Testis (tissue), 3 donors: ENCODE results near the gene ADAMTS12. TPM values are rescaled to one million over a fixed set of nuclear protein-coding genes. Genes with fewer than 3 reads are reported as not detected.
A peak's percentile ranks its signal among the peaks of the same experiment; 100 is the strongest.

Experiments
- DNase-seq: peaks from one replicate; pipeline ENCODE4 v3.0.0-alpha.2; 2019
- H3K27ac ChIP-seq, 2 donors: fragments of 200-600 bp; sonication (generic); one replicate each; pipeline ENCODE4 v1.5.1; 2019
- H3K27me3 ChIP-seq: fragments of 200-600 bp; sonication (generic); one replicate; pipeline ENCODE4 v1.5.1; 2019
- H3K36me3 ChIP-seq: fragments of 200-600 bp; sonication (generic); one replicate; pipeline ENCODE4 v1.5.1; 2017; ENCODE audit warnings: low read depth; ENCODE audit errors: missing control alignments
- H3K4me1 ChIP-seq: fragments of 200-600 bp; sonication (generic); one replicate; pipeline ENCODE4 v1.5.1; 2019
- H3K4me3 ChIP-seq, 2 donors: fragments of 200-600 bp; sonication (generic); one replicate each; pipeline ENCODE4 v1.5.1; 2017 to 2019
- H3K9me3 ChIP-seq: fragments of 200-600 bp; sonication (generic); one replicate; pipeline ENCODE4 v1.5.1; 2017
- CTCF ChIP-seq, 3 experiments: fragments of 450-650 bp in 2 of 3; fragments of 200-600 bp in 1 of 3; sonication (generic) in 1 of 3; IDR thresholded peaks; one replicate each; pipeline ENCODE4 v1.5.1; 2016 to 2019; ENCODE audit warnings: antibody characterized with exemption in 3 of 3, mild to moderate bottlenecking in 2 of 3, moderate library complexity in 1 of 3
- POLR2A ChIP-seq: fragments of 450-650 bp; IDR thresholded peaks from one replicate; pipeline ENCODE4 v1.6.1; 2017; ENCODE audit warnings: antibody characterized with exemption, mild to moderate bottlenecking, moderate library complexity
- WGBS, 2 donors: methylation state at CpG; one replicate each; pipeline ENCODE4 v1.1.5; 2018; 5-methylcytosine and 5-hydroxymethylcytosine counted together
- intact Hi-C: fragments of 100-400 bp; cut with DNase I; formaldehyde crosslinking; loops from one replicate; pipeline ENCODE4 v1.15.1; 2023; ENCODE audit warnings: low total_unique reads
- polyA plus RNA-seq: library from polyadenylated mRNA; stranded (reverse); fragments of 350-450 nt; fragmentation: Illumina TruSeq; extraction: RNeasy Lipid Tissue Mini Kit (QIAGEN cat#74804); gene quantifications from one replicate; pipeline ENCODE4 v1.2.3, GENCODE V29; 2014; ENCODE audit warnings: low read depth, low replicate concordance; ENCODE audit not compliant: insufficient read depth
- total RNA-seq, 2 donors: library from RNA; depleted of rRNA; stranded (reverse); fragments of >200 nt; gene quantifications; one replicate each; pipeline ENCODE4 v1.2.3, GENCODE V29; 2016

ADAMTS12 gene
- total and polyA plus RNA-seq, 3 donors from 2014 or later: 4.9 to 9.3 (median 7.5) TPM

- Histone ChIP-seq H3K9me3 (no peaks in the 10 kb centered on the region), H3K27ac (no peak overlapping the region), H3K36me3 (no peaks in the 10 kb centered on the region), H3K4me3 (no peak overlapping the region), H3K4me1 (peaks cover 6% of the 10 kb centered on the region), H3K27me3 (no peaks in the 10 kb centered on the region)
- no peak for DNase-seq
- intact Hi-C loops: no loop called here
- WGBS, 2 donors: 73 to 77% methylated on average over 4 of the region's 4 CpGs
- TF ChIP-seq POLR2A: no peak
- no peak for TF ChIP-seq CTCF (IDR thresholded peaks at IDR 0.05)
Measured at GRCh38 chr5:33735072-33735471, 156.7 kb downstream of the ADAMTS12 start.

DNA sequence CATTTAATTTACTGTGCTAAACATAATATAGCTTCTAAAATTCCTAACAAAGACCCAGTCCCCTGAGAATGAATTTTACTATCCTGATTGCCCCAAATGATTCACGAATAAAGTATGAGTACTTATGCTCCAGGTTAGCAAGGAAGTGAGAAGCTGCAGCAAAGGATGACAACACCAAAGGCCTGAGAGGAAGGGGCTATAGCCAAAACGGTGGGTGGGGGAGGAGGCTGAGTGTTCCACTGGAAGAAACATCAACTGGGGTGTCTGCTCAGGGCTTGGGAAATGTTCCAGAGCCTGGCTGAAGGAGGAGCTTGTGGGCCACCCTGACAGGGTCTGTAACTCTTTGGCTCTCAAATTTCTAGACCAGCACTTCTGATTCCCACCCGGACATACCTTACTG lies 157.3 kb downstream of the ADAMTS12 start:
- intact Hi-C loops: no loop called here
- no peak for TF ChIP-seq POLR2A
- no peak for TF ChIP-seq CTCF (IDR thresholded peaks at IDR 0.05)
- Histone ChIP-seq H3K36me3 (no peaks in the 10 kb centered on the region), H3K4me3 (no peak overlapping the region), H3K27me3 (no peaks in the 10 kb centered on the region), H3K4me1 (peaks cover 6% of the 10 kb centered on the region), H3K27ac (no peak overlapping the region), H3K9me3 (no peaks in the 10 kb centered on the region)
- 36% methylated on average over 3 of the region's 3 CpGs for WGBS, 2 donors
- peak; percentile 37 for DNase-seq

GRCh38 chr5:33733225-33733624 lies 158.6 kb downstream of the ADAMTS12 start:
- intact Hi-C loops: no loop called here
- WGBS, 2 donors: 89% methylated on average over 3 of the region's 3 CpGs
- Histone ChIP-seq H3K4me1 (peaks cover 6% of the 10 kb centered on the region), H3K27ac (no peak overlapping the region), H3K9me3 (no peaks in the 10 kb centered on the region), H3K36me3 (no peaks in the 10 kb centered on the region), H3K4me3 (no peak overlapping the region), H3K27me3 (no peaks in the 10 kb centered on the region)
- TF ChIP-seq CTCF (IDR thresholded peaks at IDR 0.05) (no peak), POLR2A (no peak)
- no peak for DNase-seq

DNA sequence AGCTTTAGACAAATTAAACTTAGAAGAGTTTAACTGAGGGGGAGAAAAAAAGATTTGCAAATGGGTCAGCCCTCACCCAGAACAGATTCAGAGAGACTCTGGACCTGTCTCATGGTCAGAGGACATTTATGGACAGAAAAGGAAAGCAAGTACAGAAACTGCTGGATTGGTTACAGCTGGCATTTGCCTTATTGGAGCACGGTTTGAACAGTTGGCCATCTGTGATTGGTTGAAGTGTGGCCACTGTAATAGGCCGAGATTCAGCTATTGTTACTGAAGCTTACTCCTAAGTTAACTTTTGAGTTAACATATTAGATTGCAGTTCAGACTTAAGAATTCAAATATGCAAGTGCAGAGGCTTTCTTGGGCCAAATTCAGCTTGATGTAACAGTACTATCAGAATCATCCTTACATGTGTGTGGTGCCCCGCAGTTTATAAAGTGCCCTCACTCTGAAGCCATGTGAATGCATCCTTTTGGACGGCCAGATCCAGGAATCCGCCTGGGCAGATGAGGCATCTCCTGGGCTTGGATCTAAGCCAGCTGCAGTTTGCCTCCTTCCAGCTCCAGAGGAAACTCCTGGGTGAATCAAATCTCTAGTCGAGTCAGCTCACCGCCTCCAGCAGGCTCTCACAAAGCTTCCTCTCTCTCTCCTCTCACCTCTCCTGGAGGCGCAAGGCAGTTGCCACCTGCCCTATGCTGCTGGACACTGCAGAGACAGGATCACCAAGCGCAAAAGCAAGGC lies 165.2 kb downstream of the ADAMTS12 start:
- peak; percentile 34 for DNase-seq
- no peak for TF ChIP-seq POLR2A
- no peak for TF ChIP-seq CTCF (IDR thresholded peaks at IDR 0.05)
- intact Hi-C loops: no loop called here
- H3K4me1 ChIP-seq: peaks cover 9% of the 10 kb centered on the region
- H3K36me3 ChIP-seq: no peaks in the 10 kb centered on the region
- no peak overlapping the region for H3K4me3 ChIP-seq
- H3K9me3 ChIP-seq: no peaks in the 10 kb centered on the region
- H3K27ac ChIP-seq: peak overlapping the region in 1 of 2 donors; percentile 53
- H3K27me3 ChIP-seq: no peaks in the 10 kb centered on the region
- WGBS, 2 donors: 56 to 66% methylated on average over 9 of the region's 9 CpGs

DNA sequence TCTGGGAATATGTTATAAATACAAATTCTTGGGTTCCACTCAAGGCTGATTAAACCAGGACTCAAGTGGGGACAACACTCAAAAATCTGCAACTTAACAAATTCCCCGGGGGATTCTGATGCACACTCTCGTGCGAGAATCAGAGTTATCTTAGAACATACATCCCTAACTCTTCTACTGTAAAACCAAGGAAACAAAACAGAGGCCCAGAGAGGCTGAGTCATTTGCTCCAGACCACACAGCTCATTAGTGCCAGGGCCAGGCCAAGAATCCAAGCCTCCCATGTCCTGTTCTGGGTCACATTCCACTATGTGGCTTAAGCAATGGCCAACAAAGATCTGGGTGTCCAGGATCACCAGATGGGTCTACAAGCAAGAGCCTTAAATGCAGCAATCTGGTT lies 166.0 kb downstream of the ADAMTS12 start:
- Histone ChIP-seq H3K27me3 (no peaks in the 10 kb centered on the region), H3K9me3 (no peaks in the 10 kb centered on the region), H3K36me3 (no peaks in the 10 kb centered on the region), H3K4me1 (peaks cover 9% of the 10 kb centered on the region), H3K4me3 (no peak overlapping the region), H3K27ac (peak overlapping the region in 1 of 2 donors; percentile 53)
- 59 to 79% methylated on average over 3 of the region's 3 CpGs for WGBS, 2 donors
- intact Hi-C loops: no loop called here
- no peak for DNase-seq
- TF ChIP-seq CTCF (IDR thresholded peaks at IDR 0.05) (no peak), POLR2A (no peak)
